DND-41 (cell line): ENCODE data around the gene PTPRE.

Source experiments
- ATAC-seq: fragments of 200-7000 bp; cut with Tn5 transposase; 3 replicates; pipeline ENCODE4 v1.9.1; 2021; ENCODE audit warnings: low read depth; ENCODE audit not compliant: insufficient read depth
- DNase-seq: peaks from one replicate; pipeline ENCODE4 v3.0.0-alpha.2; 2020
- H2AFZ ChIP-seq: 2 replicates; pipeline ENCODE4 v1.6.0; 2012; ENCODE audit warnings: low read depth, low read length
- H3K27ac ChIP-seq: 2 replicates; pipeline ENCODE4 v1.5.1; 2012; ENCODE audit warnings: low read length, inconsistent platforms
- H3K27me3 ChIP-seq: fragments of 200-600 bp; sonication (generic); 2 replicates; pipeline ENCODE4 v1.6.0; 2012; ENCODE audit warnings: low read length, mild to moderate bottlenecking, inconsistent platforms; ENCODE audit not compliant: insufficient read depth, poor library complexity
- H3K36me3 ChIP-seq: 2 replicates; pipeline ENCODE4 v1.5.1; 2012; ENCODE audit warnings: low read length, inconsistent platforms; ENCODE audit not compliant: insufficient read depth
- H3K4me1 ChIP-seq: 2 replicates; pipeline ENCODE4 v1.5.1; 2012; ENCODE audit warnings: mild to moderate bottlenecking, low read length; ENCODE audit not compliant: insufficient read depth
- H3K4me2 ChIP-seq: 2 replicates; pipeline ENCODE4 v1.6.0; 2012; ENCODE audit warnings: mild to moderate bottlenecking, moderate library complexity, low read length, inconsistent platforms; ENCODE audit not compliant: insufficient read depth
- H3K4me3 ChIP-seq, 2 experiments: fragments of 200-600 bp in 1 of 2; shearing (Covaris generic) in 1 of 2; 2 replicates each; pipeline ENCODE4 v1.5.1; 2012 to 2016; ENCODE audit warnings: inconsistent platforms in 2 of 2, low read length in 2 of 2, mild to moderate bottlenecking in 2 of 2, low read depth in 1 of 2, moderate library complexity in 1 of 2
- H3K79me2 ChIP-seq: 2 replicates; pipeline ENCODE4 v1.6.0; 2012; ENCODE audit warnings: low read length, inconsistent platforms; ENCODE audit not compliant: insufficient read depth
- H3K9ac ChIP-seq: 2 replicates; pipeline ENCODE4 v1.6.0; 2012; ENCODE audit warnings: low read depth, mild to moderate bottlenecking, inconsistent platforms, low read length, moderate library complexity
- H3K9me3 ChIP-seq: 2 replicates; pipeline ENCODE4 v1.5.1; 2012; ENCODE audit warnings: low read length, moderate library complexity, mild to moderate bottlenecking, inconsistent platforms; ENCODE audit not compliant: insufficient read depth, severe bottlenecking
- H4K20me1 ChIP-seq: 2 replicates; pipeline ENCODE4 v1.6.0; 2012; ENCODE audit warnings: low read length; ENCODE audit not compliant: insufficient read depth
- EZH2 ChIP-seq: IDR thresholded peaks from 3 replicates; pipeline ENCODE4 v1.6.1; 2012; ENCODE audit warnings: borderline replicate concordance, low read depth, mild to moderate bottlenecking, moderate library complexity, low read length, inconsistent platforms; ENCODE audit not compliant: severe bottlenecking
- TF ChIP-seq, protein P1 (sequence below): IDR thresholded peaks from 2 replicates; pipeline ENCODE4 v1.5.1; 2012; ENCODE audit warnings: borderline replicate concordance, low read length, moderate library complexity, mild to moderate bottlenecking; ENCODE audit not compliant: poor library complexity, severe bottlenecking; ENCODE audit errors: extremely low read depth

Gene PTPRE

GRCh38 chr10:128097783-128098182 is 190.9 kb downstream of the PTPRE start:
- H3K36me3 ChIP-seq: peaks cover 75% of the 10 kb centered on the region
- no peak for ATAC-seq

GRCh38 chr10:128098631-128099030 is 191.7 kb downstream of the PTPRE start:
- H3K27ac ChIP-seq: no peak overlapping the region
- TF ChIP-seq, protein P1, sequence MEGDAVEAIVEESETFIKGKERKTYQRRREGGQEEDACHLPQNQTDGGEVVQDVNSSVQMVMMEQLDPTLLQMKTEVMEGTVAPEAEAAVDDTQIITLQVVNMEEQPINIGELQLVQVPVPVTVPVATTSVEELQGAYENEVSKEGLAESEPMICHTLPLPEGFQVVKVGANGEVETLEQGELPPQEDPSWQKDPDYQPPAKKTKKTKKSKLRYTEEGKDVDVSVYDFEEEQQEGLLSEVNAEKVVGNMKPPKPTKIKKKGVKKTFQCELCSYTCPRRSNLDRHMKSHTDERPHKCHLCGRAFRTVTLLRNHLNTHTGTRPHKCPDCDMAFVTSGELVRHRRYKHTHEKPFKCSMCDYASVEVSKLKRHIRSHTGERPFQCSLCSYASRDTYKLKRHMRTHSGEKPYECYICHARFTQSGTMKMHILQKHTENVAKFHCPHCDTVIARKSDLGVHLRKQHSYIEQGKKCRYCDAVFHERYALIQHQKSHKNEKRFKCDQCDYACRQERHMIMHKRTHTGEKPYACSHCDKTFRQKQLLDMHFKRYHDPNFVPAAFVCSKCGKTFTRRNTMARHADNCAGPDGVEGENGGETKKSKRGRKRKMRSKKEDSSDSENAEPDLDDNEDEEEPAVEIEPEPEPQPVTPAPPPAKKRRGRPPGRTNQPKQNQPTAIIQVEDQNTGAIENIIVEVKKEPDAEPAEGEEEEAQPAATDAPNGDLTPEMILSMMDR: no peak
- TF ChIP-seq EZH2: no peak
- H3K9me3 ChIP-seq: no peaks in the 10 kb centered on the region
- no peak overlapping the region for H3K9ac ChIP-seq
- H2AFZ ChIP-seq: no peak overlapping the region
- DNase-seq (no peak), ATAC-seq (no peak)
- no peak overlapping the region for H3K4me2 ChIP-seq
- peaks cover 28% of the 10 kb centered on the region for H3K79me2 ChIP-seq
- no peaks in the 10 kb centered on the region for H3K27me3 ChIP-seq
- H4K20me1 ChIP-seq: peaks cover 67% of the 10 kb centered on the region
- H3K4me3 ChIP-seq: no peak overlapping the region
- H3K36me3 ChIP-seq: peaks cover 83% of the 10 kb centered on the region
- H3K4me1 ChIP-seq: peaks cover 30% of the 10 kb centered on the region

More at GRCh38 chr10:128097783-128098182, 190.9 kb downstream of the PTPRE start:
- Histone ChIP-seq H3K27me3 (no peaks in the 10 kb centered on the region), H4K20me1 (peaks cover 59% of the 10 kb centered on the region), H3K4me1 (peaks cover 30% of the 10 kb centered on the region), H3K4me3 (no peak overlapping the region), H2AFZ (no peak overlapping the region), H3K79me2 (peaks cover 25% of the 10 kb centered on the region), H3K9ac (no peak overlapping the region), H3K27ac (no peak overlapping the region), H3K9me3 (no peaks in the 10 kb centered on the region), H3K4me2 (no peak overlapping the region)
- no peak for DNase-seq
- TF ChIP-seq, protein P1: no peak
- TF ChIP-seq EZH2: no peak

GRCh38 chr10:128099901-128100300 is 193.0 kb downstream of the PTPRE start:
- ATAC-seq: no peak
- Histone ChIP-seq H3K79me2 (peaks cover 28% of the 10 kb centered on the region), H3K27me3 (no peaks in the 10 kb centered on the region), H3K4me3 (no peak overlapping the region), H3K4me1 (peaks cover 30% of the 10 kb centered on the region), H2AFZ (no peak overlapping the region), H3K9me3 (no peaks in the 10 kb centered on the region), H4K20me1 (peaks cover 76% of the 10 kb centered on the region), H3K27ac (no peak overlapping the region), H3K4me2 (no peak overlapping the region), H3K9ac (no peak overlapping the region), H3K36me3 (peaks cover 96% of the 10 kb centered on the region)
- DNase-seq: no peak
- TF ChIP-seq EZH2: no peak
- TF ChIP-seq, protein P1: no peak

DNA sequence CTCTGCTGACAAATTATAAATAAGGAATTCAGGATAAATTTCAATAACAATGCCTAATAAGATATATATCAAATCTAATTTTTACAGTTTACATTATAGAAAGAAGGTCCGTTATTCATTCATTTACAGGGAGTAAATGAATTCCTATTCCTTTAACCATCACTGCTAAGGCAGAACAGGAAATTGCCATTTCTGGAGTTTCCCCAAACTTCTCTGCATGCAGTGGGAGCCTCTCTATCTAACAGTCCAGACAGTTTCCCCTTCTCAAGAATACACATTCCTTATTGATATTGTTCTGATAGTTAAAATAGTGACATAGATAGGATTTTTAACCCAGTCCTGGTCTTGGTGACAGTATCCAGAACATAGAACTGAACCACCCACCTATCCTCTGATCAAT is 195.0 kb downstream of the PTPRE start:
- H3K36me3 ChIP-seq: peaks cover 100% of the 10 kb centered on the region
- no peak overlapping the region for H3K4me3 ChIP-seq
- H3K27me3 ChIP-seq: no peaks in the 10 kb centered on the region
- no peak overlapping the region for H3K4me2 ChIP-seq
- DNase-seq (no peak), ATAC-seq (no peak)
- no peak for TF ChIP-seq EZH2
- TF ChIP-seq, protein P1: no peak
- peaks cover 46% of the 10 kb centered on the region for H3K79me2 ChIP-seq
- peaks cover 77% of the 10 kb centered on the region for H4K20me1 ChIP-seq
- H3K9ac ChIP-seq: no peak overlapping the region
- no peak overlapping the region for H2AFZ ChIP-seq
- H3K4me1 ChIP-seq: peaks cover 18% of the 10 kb centered on the region
- H3K27ac ChIP-seq: no peak overlapping the region
- no peaks in the 10 kb centered on the region for H3K9me3 ChIP-seq
